GM12878 (cell line): ENCODE results near the gene VPS16.

Experiments
- CEBPB ChIP-seq, 2 experiments: fragments of 150-350 bp in 1 of 2; IDR thresholded peaks; 2 replicates each; pipeline ENCODE4 v1.6.1; 2012 to 2014; ENCODE audit warnings: low read depth in 2 of 2, low read length in 2 of 2, borderline replicate concordance in 1 of 2, inconsistent platforms in 1 of 2
- FOXK2 ChIP-seq: fragments of 450-650 bp; IDR thresholded peaks from 2 replicates; pipeline ENCODE4 v1.6.1; 2017; ENCODE audit warnings: mild to moderate bottlenecking, moderate library complexity
- SIX5 ChIP-seq: IDR thresholded peaks from 2 replicates; pipeline ENCODE4 v1.6.1; 2011; ENCODE audit warnings: mild to moderate bottlenecking, low read depth, low read length, moderate library complexity; ENCODE audit not compliant: severe bottlenecking
- TF ChIP-seq, protein P1 (sequence below): fragments of 450-650 bp; IDR thresholded peaks from 2 replicates; pipeline ENCODE4 v1.6.1; 2016; ENCODE audit warnings: mild to moderate bottlenecking, moderate library complexity, borderline replicate concordance

DNA sequence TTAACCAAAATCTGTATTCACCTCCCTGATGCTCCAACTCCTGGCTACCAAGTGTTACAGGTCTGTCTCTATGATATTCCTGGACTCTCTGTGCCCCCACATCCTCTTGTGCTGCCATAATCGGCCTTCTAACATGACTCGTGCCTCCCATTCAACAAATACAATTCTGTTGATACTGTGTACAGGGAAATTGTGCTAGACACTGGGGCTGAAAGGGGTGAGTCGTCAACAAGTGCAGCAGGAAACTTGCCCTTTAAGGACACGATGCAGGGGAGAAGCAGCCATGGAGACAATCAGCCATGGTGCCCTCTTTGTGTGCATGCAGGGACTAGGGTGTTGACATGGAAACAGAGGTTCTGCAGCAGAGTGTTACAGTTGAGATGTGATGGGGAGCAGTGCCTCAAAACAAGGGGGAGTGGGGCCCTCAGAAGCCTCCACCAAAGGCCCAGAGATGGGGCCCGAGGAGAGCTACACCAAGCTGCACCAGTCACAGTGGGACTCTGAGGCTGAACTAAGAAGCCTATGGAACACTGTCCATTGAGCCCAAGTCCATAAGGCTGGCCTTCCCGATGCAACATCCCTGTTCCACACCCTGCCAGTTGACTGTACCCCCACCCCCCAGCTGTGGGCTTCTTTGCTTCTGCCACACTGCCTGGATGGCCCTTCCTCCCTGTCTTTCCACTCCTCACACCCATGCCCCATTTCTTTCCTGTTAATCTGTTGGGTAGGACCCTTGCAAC is 3.2 kb upstream of the VPS16 start:
- TF ChIP-seq SIX5 (no peak), FOXK2 (no peak), CEBPB (IDR thresholded peaks at IDR 0.05; ENCODE audit: borderline replicate concordance in 1 of 2, low read depth in 2 of 2, low read length in 2 of 2) (no peak)
- TF ChIP-seq, protein P1, sequence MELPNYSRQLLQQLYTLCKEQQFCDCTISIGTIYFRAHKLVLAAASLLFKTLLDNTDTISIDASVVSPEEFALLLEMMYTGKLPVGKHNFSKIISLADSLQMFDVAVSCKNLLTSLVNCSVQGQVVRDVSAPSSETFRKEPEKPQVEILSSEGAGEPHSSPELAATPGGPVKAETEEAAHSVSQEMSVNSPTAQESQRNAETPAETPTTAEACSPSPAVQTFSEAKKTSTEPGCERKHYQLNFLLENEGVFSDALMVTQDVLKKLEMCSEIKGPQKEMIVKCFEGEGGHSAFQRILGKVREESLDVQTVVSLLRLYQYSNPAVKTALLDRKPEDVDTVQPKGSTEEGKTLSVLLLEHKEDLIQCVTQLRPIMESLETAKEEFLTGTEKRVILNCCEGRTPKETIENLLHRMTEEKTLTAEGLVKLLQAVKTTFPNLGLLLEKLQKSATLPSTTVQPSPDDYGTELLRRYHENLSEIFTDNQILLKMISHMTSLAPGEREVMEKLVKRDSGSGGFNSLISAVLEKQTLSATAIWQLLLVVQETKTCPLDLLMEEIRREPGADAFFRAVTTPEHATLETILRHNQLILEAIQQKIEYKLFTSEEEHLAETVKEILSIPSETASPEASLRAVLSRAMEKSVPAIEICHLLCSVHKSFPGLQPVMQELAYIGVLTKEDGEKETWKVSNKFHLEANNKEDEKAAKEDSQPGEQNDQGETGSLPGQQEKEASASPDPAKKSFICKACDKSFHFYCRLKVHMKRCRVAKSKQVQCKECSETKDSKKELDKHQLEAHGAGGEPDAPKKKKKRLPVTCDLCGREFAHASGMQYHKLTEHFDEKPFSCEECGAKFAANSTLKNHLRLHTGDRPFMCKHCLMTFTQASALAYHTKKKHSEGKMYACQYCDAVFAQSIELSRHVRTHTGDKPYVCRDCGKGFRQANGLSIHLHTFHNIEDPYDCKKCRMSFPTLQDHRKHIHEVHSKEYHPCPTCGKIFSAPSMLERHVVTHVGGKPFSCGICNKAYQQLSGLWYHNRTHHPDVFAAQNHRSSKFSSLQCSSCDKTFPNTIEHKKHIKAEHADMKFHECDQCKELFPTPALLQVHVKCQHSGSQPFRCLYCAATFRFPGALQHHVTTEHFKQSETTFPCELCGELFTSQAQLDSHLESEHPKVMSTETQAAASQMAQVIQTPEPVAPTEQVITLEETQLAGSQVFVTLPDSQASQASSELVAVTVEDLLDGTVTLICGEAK = no peak
